WTC11 (cell line): ENCODE data around the gene PCYOX1L.

ENCODE experiments used
- CBFB ChIP-seq: sonication (generic); formaldehyde crosslinking; IDR thresholded peaks from 2 replicates; pipeline ENCODE4 v1.8.1; 2022; ENCODE audit warnings: mild to moderate bottlenecking, low read depth, missing genetic modification reagents
- SP1 ChIP-seq: sonication (generic); formaldehyde crosslinking; conservative IDR thresholded peaks from 2 replicates; pipeline ENCODE4 v1.8.1; 2022; ENCODE audit warnings: missing genetic modification reagents
- TCF7 ChIP-seq: sonication (generic); formaldehyde crosslinking; IDR thresholded peaks from 2 replicates; pipeline ENCODE4 v1.8.0; 2022; ENCODE audit warnings: mild to moderate bottlenecking, low read depth, missing genetic modification reagents, moderate library complexity
- TEAD4 ChIP-seq: sonication (generic); formaldehyde crosslinking; IDR thresholded peaks from 2 replicates; pipeline ENCODE4 v1.8.0; 2022; ENCODE audit warnings: mild to moderate bottlenecking, missing genetic modification reagents
- ZBTB21 ChIP-seq: sonication (generic); formaldehyde crosslinking; IDR thresholded peaks from 2 replicates; pipeline ENCODE4 v1.8.1; 2023; ENCODE audit warnings: mild to moderate bottlenecking, missing genetic modification reagents, borderline replicate concordance
- ZNF232 ChIP-seq: sonication (generic); formaldehyde crosslinking; IDR thresholded peaks from 2 replicates; pipeline ENCODE4 v1.8.0; 2022; ENCODE audit warnings: mild to moderate bottlenecking, missing genetic modification reagents
- ZNF263 ChIP-seq: sonication (generic); formaldehyde crosslinking; IDR thresholded peaks from 2 replicates; pipeline ENCODE4 v1.8.1; 2022; ENCODE audit warnings: low read depth, mild to moderate bottlenecking, moderate library complexity, missing genetic modification reagents
- ZNF671 ChIP-seq: fragments of 250-450 bp; sonication (Bioruptor Pico); IDR thresholded peaks from 2 replicates; pipeline ENCODE4 v1.8.0; 2021; ENCODE audit warnings: mild to moderate bottlenecking
- TF ChIP-seq, protein P1 (sequence below): sonication (generic); formaldehyde crosslinking; IDR thresholded peaks from 2 replicates; pipeline ENCODE4 v1.8.0; 2022; ENCODE audit warnings: mild to moderate bottlenecking, missing genetic modification reagents
- TF ChIP-seq, protein P2 (sequence below): fragments of 200-600 bp; IDR thresholded peaks from 2 replicates; pipeline ENCODE4 v1.8.0; 2022; ENCODE audit warnings: antibody characterized with exemption
- TF ChIP-seq, protein P3 (sequence below): sonication (generic); formaldehyde crosslinking; IDR thresholded peaks from 2 replicates; pipeline ENCODE4 v1.8.1; 2023; ENCODE audit warnings: mild to moderate bottlenecking, missing genetic modification reagents, moderate library complexity
- TF ChIP-seq, protein P4 (sequence below): sonication (generic); formaldehyde crosslinking; IDR thresholded peaks from 2 replicates; pipeline ENCODE4 v1.8.1; 2023; ENCODE audit warnings: mild to moderate bottlenecking, moderate library complexity, missing genetic modification reagents
- TF ChIP-seq, protein P5 (sequence below): sonication (generic); formaldehyde crosslinking; IDR thresholded peaks from 2 replicates; pipeline ENCODE4 v1.8.0; 2022; ENCODE audit warnings: mild to moderate bottlenecking, missing genetic modification reagents
- TF ChIP-seq, protein P6 (sequence below): sonication (generic); formaldehyde crosslinking; conservative IDR thresholded peaks from 2 replicates; pipeline ENCODE4 v1.8.1; 2022; ENCODE audit warnings: mild to moderate bottlenecking, missing genetic modification reagents

DNA sequence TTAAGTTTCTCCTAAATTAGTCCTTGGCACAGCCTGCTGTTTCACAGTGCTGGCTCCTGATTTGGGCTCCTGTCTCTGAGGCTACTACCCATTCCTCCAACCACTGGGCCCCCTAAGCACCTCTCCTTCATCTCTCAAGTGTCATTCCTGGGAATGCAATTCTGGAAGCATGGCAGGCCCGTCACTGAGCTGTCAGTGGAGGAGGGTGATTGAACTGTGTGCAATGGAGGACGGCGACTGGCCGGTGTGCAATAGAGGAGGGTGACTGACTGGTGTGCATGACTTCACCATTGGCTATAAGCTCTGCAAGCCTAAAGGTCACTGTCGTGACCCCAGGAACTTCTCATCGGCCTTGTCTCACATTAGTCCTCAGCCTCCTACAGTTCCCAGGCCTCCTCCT lies 33.7 kb downstream of the PCYOX1L start:
- TF ChIP-seq, protein P1, sequence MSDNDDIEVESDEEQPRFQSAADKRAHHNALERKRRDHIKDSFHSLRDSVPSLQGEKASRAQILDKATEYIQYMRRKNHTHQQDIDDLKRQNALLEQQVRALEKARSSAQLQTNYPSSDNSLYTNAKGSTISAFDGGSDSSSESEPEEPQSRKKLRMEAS (CRISPR knock-in tag): no peak
- TF ChIP-seq, protein P2, sequence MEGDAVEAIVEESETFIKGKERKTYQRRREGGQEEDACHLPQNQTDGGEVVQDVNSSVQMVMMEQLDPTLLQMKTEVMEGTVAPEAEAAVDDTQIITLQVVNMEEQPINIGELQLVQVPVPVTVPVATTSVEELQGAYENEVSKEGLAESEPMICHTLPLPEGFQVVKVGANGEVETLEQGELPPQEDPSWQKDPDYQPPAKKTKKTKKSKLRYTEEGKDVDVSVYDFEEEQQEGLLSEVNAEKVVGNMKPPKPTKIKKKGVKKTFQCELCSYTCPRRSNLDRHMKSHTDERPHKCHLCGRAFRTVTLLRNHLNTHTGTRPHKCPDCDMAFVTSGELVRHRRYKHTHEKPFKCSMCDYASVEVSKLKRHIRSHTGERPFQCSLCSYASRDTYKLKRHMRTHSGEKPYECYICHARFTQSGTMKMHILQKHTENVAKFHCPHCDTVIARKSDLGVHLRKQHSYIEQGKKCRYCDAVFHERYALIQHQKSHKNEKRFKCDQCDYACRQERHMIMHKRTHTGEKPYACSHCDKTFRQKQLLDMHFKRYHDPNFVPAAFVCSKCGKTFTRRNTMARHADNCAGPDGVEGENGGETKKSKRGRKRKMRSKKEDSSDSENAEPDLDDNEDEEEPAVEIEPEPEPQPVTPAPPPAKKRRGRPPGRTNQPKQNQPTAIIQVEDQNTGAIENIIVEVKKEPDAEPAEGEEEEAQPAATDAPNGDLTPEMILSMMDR: no peak
- no peak for TF ChIP-seq ZBTB21 (CRISPR knock-in tag)
- no peak for TF ChIP-seq CBFB
- no peak for TF ChIP-seq ZNF671
- TF ChIP-seq ZNF263 (CRISPR knock-in tag): no peak
- TF ChIP-seq TEAD4 (CRISPR knock-in tag): no peak
- TF ChIP-seq SP1: no peak
- TF ChIP-seq, protein P3, sequence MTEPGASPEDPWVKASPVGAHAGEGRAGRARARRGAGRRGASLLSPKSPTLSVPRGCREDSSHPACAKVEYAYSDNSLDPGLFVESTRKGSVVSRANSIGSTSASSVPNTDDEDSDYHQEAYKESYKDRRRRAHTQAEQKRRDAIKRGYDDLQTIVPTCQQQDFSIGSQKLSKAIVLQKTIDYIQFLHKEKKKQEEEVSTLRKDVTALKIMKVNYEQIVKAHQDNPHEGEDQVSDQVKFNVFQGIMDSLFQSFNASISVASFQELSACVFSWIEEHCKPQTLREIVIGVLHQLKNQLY (CRISPR knock-in tag): no peak
- TF ChIP-seq, protein P4, sequence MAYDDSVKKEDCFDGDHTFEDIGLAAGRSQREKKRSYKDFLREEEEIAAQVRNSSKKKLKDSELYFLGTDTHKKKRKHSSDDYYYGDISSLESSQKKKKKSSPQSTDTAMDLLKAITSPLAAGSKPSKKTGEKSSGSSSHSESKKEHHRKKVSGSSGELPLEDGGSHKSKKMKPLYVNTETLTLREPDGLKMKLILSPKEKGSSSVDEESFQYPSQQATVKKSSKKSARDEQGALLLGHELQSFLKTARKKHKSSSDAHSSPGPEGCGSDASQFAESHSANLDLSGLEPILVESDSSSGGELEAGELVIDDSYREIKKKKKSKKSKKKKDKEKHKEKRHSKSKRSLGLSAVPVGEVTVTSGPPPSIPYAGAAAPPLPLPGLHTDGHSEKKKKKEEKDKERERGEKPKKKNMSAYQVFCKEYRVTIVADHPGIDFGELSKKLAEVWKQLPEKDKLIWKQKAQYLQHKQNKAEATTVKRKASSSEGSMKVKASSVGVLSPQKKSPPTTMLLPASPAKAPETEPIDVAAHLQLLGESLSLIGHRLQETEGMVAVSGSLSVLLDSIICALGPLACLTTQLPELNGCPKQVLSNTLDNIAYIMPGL (CRISPR knock-in tag): no peak
- no peak for TF ChIP-seq TCF7 (CRISPR knock-in tag)
- TF ChIP-seq ZNF232 (CRISPR knock-in tag): no peak
- TF ChIP-seq, protein P5, sequence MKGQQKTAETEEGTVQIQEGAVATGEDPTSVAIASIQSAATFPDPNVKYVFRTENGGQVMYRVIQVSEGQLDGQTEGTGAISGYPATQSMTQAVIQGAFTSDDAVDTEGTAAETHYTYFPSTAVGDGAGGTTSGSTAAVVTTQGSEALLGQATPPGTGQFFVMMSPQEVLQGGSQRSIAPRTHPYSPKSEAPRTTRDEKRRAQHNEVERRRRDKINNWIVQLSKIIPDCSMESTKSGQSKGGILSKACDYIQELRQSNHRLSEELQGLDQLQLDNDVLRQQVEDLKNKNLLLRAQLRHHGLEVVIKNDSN (CRISPR knock-in tag): no peak
- TF ChIP-seq, protein P6, sequence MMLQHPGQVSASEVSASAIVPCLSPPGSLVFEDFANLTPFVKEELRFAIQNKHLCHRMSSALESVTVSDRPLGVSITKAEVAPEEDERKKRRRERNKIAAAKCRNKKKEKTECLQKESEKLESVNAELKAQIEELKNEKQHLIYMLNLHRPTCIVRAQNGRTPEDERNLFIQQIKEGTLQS (CRISPR knock-in tag): no peak
